Fibroblast of lung (primary cell): Measurements from ENCODE around the gene CTAG1A.
"Not testable (repeated sequence)": the region's sequence is repeated elsewhere in the genome, so short reads cannot be mapped to it uniquely, and the experiment has no call there.

Experiments
- CTCF ChIP-seq, 2 donors: IDR thresholded peaks in 1 of 2; conservative IDR thresholded peaks in 1 of 2; 1 replicate in 1 of 2; 2 replicates in 1 of 2; pipeline ENCODE4 v1.5.1; 2011 to 2012; ENCODE audit warnings: low read length in 2 of 2, control low read depth in 1 of 2, inconsistent platforms in 1 of 2, low read depth in 1 of 2, mild to moderate bottlenecking in 1 of 2
- EZH2 ChIP-seq: IDR thresholded peaks from 2 replicates; pipeline ENCODE4 v1.5.1; 2012; ENCODE audit warnings: low read length, control low read depth, mild to moderate bottlenecking; ENCODE audit errors: missing control alignments

- TF ChIP-seq CTCF (conservative IDR thresholded peaks at IDR 0.05 in 1 of 2, IDR thresholded peaks at IDR 0.05 in 1 of 2; ENCODE audit: low read depth in 1 of 2, low read length in 2 of 2); EZH2: not testable (repeated sequence)
Observed at GRCh38 chrX:154552112-154552806, 32.7 kb upstream of the CTAG1A start.
